Measurements from ENCODE around the gene LRIG1. TPM values are rescaled to one million over a fixed set of nuclear protein-coding genes. Genes with fewer than 3 reads are reported as not detected.

The LRIG1 gene
- total RNA-seq, 1 experiment from 2014 or later = 14.7 TPM

- CTCF ChIA-PET = no interaction called here
- Mint-ChIP-seq H3K9me3 (ENCODE audit: low read depth, unreplicated experiment) (no peaks in the 10 kb centered on the region), H3K4me3 (ENCODE audit: low read depth, unreplicated experiment) (no peak overlapping the region), H3K36me3 (ENCODE audit: insufficient read depth, unreplicated experiment) (peaks cover 13% of the 10 kb centered on the region), H3K27ac (ENCODE audit: unreplicated experiment) (no peak overlapping the region), H3K4me1 (ENCODE audit: low read depth, unreplicated experiment) (peaks cover 57% of the 10 kb centered on the region), H3K27me3 (ENCODE audit: unreplicated experiment) (no peaks in the 10 kb centered on the region)
- intact Hi-C loops (cut with micrococcal nuclease; ENCODE audit: unreplicated experiment) = loop anchor here (5.0 kb wide), 1 partner anchor 317 kb away; no protein-coding TSS in a partner anchor
- no peak for TF ChIP-seq CTCF (IDR thresholded peaks at IDR 0.05; ENCODE audit: unreplicated experiment)
- no peak for DNase-seq
- no TSS peak for BruUV-seq (replicated peaks)
These were observed 5.2 kb downstream of the LRIG1 start for GRCh38 chr3:66495668-66496045.

- peaks cover 10% of the 10 kb centered on the region for H3K36me3 Mint-ChIP-seq (ENCODE audit: insufficient read depth, unreplicated experiment)
- H3K27ac Mint-ChIP-seq (ENCODE audit: unreplicated experiment) = no peak overlapping the region
- H3K4me3 Mint-ChIP-seq (ENCODE audit: low read depth, unreplicated experiment) = no peak overlapping the region
- H3K27me3 Mint-ChIP-seq (ENCODE audit: unreplicated experiment) = no peaks in the 10 kb centered on the region
- BruUV-seq (replicated peaks) = no TSS peak
- intact Hi-C loops (cut with micrococcal nuclease; ENCODE audit: unreplicated experiment) = loop anchor here (5.0 kb wide), 2 partner anchors 88 to 317 kb away; no protein-coding TSS in a partner anchor
- DNase-seq = no peak
- no peaks in the 10 kb centered on the region for H3K9me3 Mint-ChIP-seq (ENCODE audit: low read depth, unreplicated experiment)
- TF ChIP-seq CTCF (IDR thresholded peaks at IDR 0.05; ENCODE audit: unreplicated experiment) = no peak
- CTCF ChIA-PET = no interaction called here
- peaks cover 57% of the 10 kb centered on the region for H3K4me1 Mint-ChIP-seq (ENCODE audit: low read depth, unreplicated experiment)
These were observed 5.7 kb downstream of the LRIG1 start for GRCh38 chr3:66494959-66495667.

GRCh38 chr3:66493458-66494099, 7.2 kb downstream of the LRIG1 start:
- no peaks in the 10 kb centered on the region for H3K27me3 Mint-ChIP-seq (ENCODE audit: unreplicated experiment)
- H3K36me3 Mint-ChIP-seq (ENCODE audit: insufficient read depth, unreplicated experiment) = no peaks in the 10 kb centered on the region
- H3K9me3 Mint-ChIP-seq (ENCODE audit: low read depth, unreplicated experiment) = no peaks in the 10 kb centered on the region
- H3K27ac Mint-ChIP-seq (ENCODE audit: unreplicated experiment) = no peak overlapping the region
- H3K4me3 Mint-ChIP-seq (ENCODE audit: low read depth, unreplicated experiment) = no peak overlapping the region
- no TSS peak for BruUV-seq (replicated peaks)
- no peak for TF ChIP-seq CTCF (IDR thresholded peaks at IDR 0.05; ENCODE audit: unreplicated experiment)
- peaks cover 49% of the 10 kb centered on the region for H3K4me1 Mint-ChIP-seq (ENCODE audit: low read depth, unreplicated experiment)
- DNase-seq = no peak
- CTCF ChIA-PET = no interaction called here
- intact Hi-C loops (cut with micrococcal nuclease; ENCODE audit: unreplicated experiment) = loop anchor here (5.0 kb wide), 1 partner anchor 86 kb away; no protein-coding TSS in a partner anchor

- CTCF ChIA-PET = no interaction called here
- Mint-ChIP-seq H3K9me3 (ENCODE audit: low read depth, unreplicated experiment) (no peaks in the 10 kb centered on the region), H3K36me3 (ENCODE audit: insufficient read depth, unreplicated experiment) (no peaks in the 10 kb centered on the region), H3K4me3 (ENCODE audit: low read depth, unreplicated experiment) (peak overlapping the region; percentile 44), H3K4me1 (ENCODE audit: low read depth, unreplicated experiment) (peaks cover 49% of the 10 kb centered on the region), H3K27ac (ENCODE audit: unreplicated experiment) (peak overlapping the region; percentile 54), H3K27me3 (ENCODE audit: unreplicated experiment) (no peaks in the 10 kb centered on the region)
- BruUV-seq (replicated peaks) = no TSS peak
- DNase-seq = peak; percentile 65
- intact Hi-C loops (cut with micrococcal nuclease; ENCODE audit: unreplicated experiment) = loop anchor here (1.0 to 5.0 kb wide), 2 partner anchors 11 to 85 kb away; no protein-coding TSS in a partner anchor
- TF ChIP-seq CTCF (IDR thresholded peaks at IDR 0.05; ENCODE audit: unreplicated experiment) = no peak
These were observed 8.2 kb downstream of the LRIG1 start for GRCh38 chr3:66492672-66493071.

All from Calu3 (cell line).